Coronary artery (tissue), 2 donors: ENCODE results near the gene CPEB1.
A peak's percentile ranks its signal among the peaks of the same experiment; 100 is the strongest.
"Not testable (repeated sequence)": the region's sequence is repeated elsewhere in the genome, so short reads cannot be mapped to it uniquely, and the experiment has no call there.

Source experiments
- DNase-seq: peaks from one replicate; pipeline ENCODE4 v3.0.0-alpha.2; 2017; ENCODE audit warnings: low spot score
- H3K27ac ChIP-seq, 2 donors: fragments of 200-600 bp; sonication (generic); one replicate each; pipeline ENCODE4 v1.5.1; 2016 to 2019
- H3K4me3 ChIP-seq: fragments of 200-600 bp; sonication (generic); 2 replicates; pipeline ENCODE4 v1.5.1; 2016; ENCODE audit warnings: mild to moderate bottlenecking, moderate library complexity
- CTCF ChIP-seq: fragments of 200-600 bp; sonication (generic); IDR thresholded peaks from one replicate; pipeline ENCODE4 v1.5.1; 2019; ENCODE audit warnings: antibody characterized with exemption

Gene CPEB1

GRCh38 chr15:82530606-82531379, 116.4 kb downstream of the CPEB1 start:
- peak; percentile 73 for TF ChIP-seq CTCF
- H3K4me3 ChIP-seq = peak overlapping the region; percentile 58
- DNase-seq = peak; percentile 76
- H3K27ac ChIP-seq = no peak overlapping the region

DNA sequence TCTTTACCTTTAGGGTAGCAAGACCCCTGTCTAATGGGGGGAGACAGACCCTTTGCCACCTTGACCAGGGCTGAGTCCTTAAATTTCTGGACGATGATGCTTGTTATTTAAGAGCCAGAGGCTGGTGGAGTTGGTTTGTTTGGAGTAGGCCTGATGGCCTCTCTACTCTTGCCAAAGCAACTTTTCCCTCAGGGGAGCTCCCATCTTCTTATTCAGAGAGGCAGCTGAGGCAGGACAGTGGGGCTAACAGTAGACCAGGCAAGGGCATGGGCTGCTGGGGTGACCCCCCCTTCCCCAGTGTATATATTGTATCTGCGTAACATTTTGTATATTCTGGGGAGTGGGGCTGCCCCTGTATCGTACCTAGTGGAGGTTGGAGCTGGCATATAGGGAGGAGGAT, 117.2 kb downstream of the CPEB1 start:
- TF ChIP-seq CTCF = no peak
- peak; percentile 26 for DNase-seq
- no peak overlapping the region for H3K27ac ChIP-seq

GRCh38 chr15:82513587-82513986, 133.6 kb downstream of the CPEB1 start:
- H3K27ac ChIP-seq, DNase-seq, H3K4me3 ChIP-seq: not testable (repeated sequence)

More for the DNA sequence above, 117.2 kb downstream of the CPEB1 start:
- H3K4me3 ChIP-seq = no peak overlapping the region

DNA sequence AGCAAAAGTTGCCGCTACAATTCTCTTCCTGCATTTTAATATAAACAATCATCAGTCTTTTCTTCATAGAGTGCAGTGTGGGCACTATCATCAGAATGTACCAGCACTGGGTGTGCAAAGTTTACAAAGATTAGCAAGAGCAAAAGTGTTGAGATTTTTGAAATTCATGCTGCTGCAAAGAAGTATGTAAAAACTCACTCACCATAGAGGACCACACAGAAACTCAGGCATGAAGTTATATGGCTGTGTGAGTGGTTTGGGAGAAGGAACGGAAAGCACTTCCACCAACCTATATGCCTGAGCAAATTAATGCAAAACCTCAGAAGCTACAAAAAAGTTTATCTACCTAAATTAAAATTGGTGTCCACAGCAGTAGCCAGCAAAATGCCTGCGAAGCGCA, 139.5 kb downstream of the CPEB1 start:
- not testable (repeated sequence) for DNase-seq, H3K4me3 ChIP-seq, H3K27ac ChIP-seq

GRCh38 chr15:82507087-82507486, 140.1 kb downstream of the CPEB1 start:
- not testable (repeated sequence) for H3K4me3 ChIP-seq, DNase-seq, H3K27ac ChIP-seq

- not testable (repeated sequence) for H3K27ac ChIP-seq, H3K4me3 ChIP-seq, DNase-seq
These were observed 141.3 kb downstream of the CPEB1 start for GRCh38 chr15:82505842-82506241.

GRCh38 chr15:82504074-82504473, 143.1 kb downstream of the CPEB1 start:
- H3K27ac ChIP-seq, DNase-seq, H3K4me3 ChIP-seq: not testable (repeated sequence)

GRCh38 chr15:82502700-82503339, 144.3 kb downstream of the CPEB1 start:
- H3K27ac ChIP-seq, H3K4me3 ChIP-seq, DNase-seq: not testable (repeated sequence)

- not testable (repeated sequence) for H3K4me3 ChIP-seq, DNase-seq, H3K27ac ChIP-seq
These were observed 146.4 kb downstream of the CPEB1 start for GRCh38 chr15:82500772-82501171.

DNA sequence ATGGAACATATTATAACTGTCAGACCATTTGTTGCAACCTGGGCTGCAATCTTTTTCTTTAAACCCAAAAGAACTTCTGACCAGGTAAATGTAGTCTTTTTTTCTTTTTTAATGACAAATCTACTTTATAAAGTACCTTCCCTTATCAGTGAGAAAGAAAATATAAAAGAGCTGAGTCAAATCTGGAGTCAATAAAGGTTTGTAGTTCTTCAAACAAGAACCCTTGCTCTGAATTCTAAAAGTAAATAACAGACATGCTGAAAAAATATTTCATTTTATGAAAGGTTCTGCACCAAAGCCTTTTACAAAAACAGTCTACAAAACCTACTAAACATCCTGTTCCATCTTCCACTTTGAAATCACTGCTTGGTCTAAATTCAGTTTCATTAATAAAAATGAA, 149.2 kb downstream of the CPEB1 start:
- H3K27ac ChIP-seq, H3K4me3 ChIP-seq: not testable (repeated sequence)

More for the DNA sequence above, 149.2 kb downstream of the CPEB1 start:
- not testable (repeated sequence) for DNase-seq
